Hepatocyte (in vitro differentiated cells): ENCODE measurements around the gene LDLRAD4. TPM values are rescaled to one million over a fixed set of nuclear protein-coding genes. Genes with fewer than 3 reads are reported as not detected.

Experiments used
- DNase-seq: peaks from one replicate; pipeline ENCODE4 v3.0.0-alpha.2; 2016; ENCODE audit warnings: low spot score
- H2AFZ ChIP-seq: fragments of 200-600 bp; sonication (generic); 2 replicates; pipeline ENCODE4 v1.6.0; 2016; ENCODE audit warnings: antibody characterized with exemption, mild to moderate bottlenecking
- H3K27ac ChIP-seq: fragments of 200-600 bp; sonication (generic); 2 replicates; pipeline ENCODE4 v1.5.1; 2016; ENCODE audit warnings: mild to moderate bottlenecking
- H3K27me3 ChIP-seq: fragments of 200-600 bp; sonication (generic); 2 replicates; pipeline ENCODE4 v1.6.1; 2016
- H3K36me3 ChIP-seq: fragments of 200-600 bp; sonication (generic); replicated peaks from 2 replicates; pipeline ENCODE4 v1.5.1; 2016; ENCODE audit warnings: low read depth; ENCODE audit not compliant: insufficient read depth
- H3K4me1 ChIP-seq: fragments of 200-600 bp; sonication (generic); 2 replicates; pipeline ENCODE4 v1.5.1; 2016; ENCODE audit warnings: mild to moderate bottlenecking, moderate library complexity; ENCODE audit not compliant: insufficient read depth
- H3K4me2 ChIP-seq: fragments of 200-600 bp; sonication (generic); 2 replicates; pipeline ENCODE4 v1.6.0; 2016
- H3K4me3 ChIP-seq: fragments of 200-600 bp; sonication (generic); 2 replicates; pipeline ENCODE4 v1.5.1; 2016; ENCODE audit warnings: mild to moderate bottlenecking
- H3K79me2 ChIP-seq: fragments of 200-600 bp; sonication (generic); 2 replicates; pipeline ENCODE4 v1.6.0; 2017; ENCODE audit warnings: mild to moderate bottlenecking
- H3K9me2 ChIP-seq: fragments of 200-600 bp; sonication (generic); replicated peaks from 2 replicates; pipeline ENCODE4 v1.6.0; 2017; ENCODE audit warnings: mild to moderate bottlenecking; ENCODE audit not compliant: insufficient read depth
- H3K9me3 ChIP-seq: fragments of 200-600 bp; sonication (generic); 2 replicates; pipeline ENCODE4 v1.5.1; 2016; ENCODE audit warnings: low read depth, mild to moderate bottlenecking
- H4K20me1 ChIP-seq: fragments of 200-600 bp; sonication (generic); 2 replicates; pipeline ENCODE4 v1.6.0; 2016; ENCODE audit warnings: mild to moderate bottlenecking; ENCODE audit not compliant: insufficient read depth, poor library complexity, severe bottlenecking
- CTCF ChIP-seq: fragments of 200-600 bp; sonication (generic); IDR thresholded peaks from 2 replicates; pipeline ENCODE4 v1.5.1; 2016; ENCODE audit warnings: antibody characterized with exemption, mild to moderate bottlenecking; ENCODE audit not compliant: poor library complexity
- EZH2 ChIP-seq: fragments of 200-600 bp; sonication (generic); IDR thresholded peaks from 2 replicates; pipeline ENCODE4 v1.6.1; 2016; ENCODE audit warnings: antibody characterized with exemption, mild to moderate bottlenecking, borderline replicate concordance
- EZH2phosphoT487 ChIP-seq: fragments of 200-600 bp; sonication (generic); IDR thresholded peaks from one replicate; pipeline ENCODE4 v1.6.1; 2018; ENCODE audit warnings: antibody characterized with exemption, mild to moderate bottlenecking, low read depth, moderate library complexity; ENCODE audit not compliant: unreplicated experiment, severe bottlenecking
- WGBS: methylation state at CpG from one replicate; pipeline ENCODE4 v1.1.6; 2016; ENCODE audit warnings: low lambda C conversion rate; ENCODE audit errors: missing lambda C conversion rate; 5-methylcytosine and 5-hydroxymethylcytosine counted together
- polyA plus RNA-seq: library from polyadenylated mRNA; unstranded; fragments of >200 nt; fragmentation: Nextera tagmentation; extraction: Ambion mirVana; gene quantifications from 2 replicates; pipeline ENCODE4 v1.2.1, GENCODE V29; 2016
- total RNA-seq: library from RNA; depleted of rRNA; stranded (reverse); fragments of >200 nt; gene quantifications from 2 replicates; pipeline ENCODE4 v1.2.3, GENCODE V29; 2014

LDLRAD4 gene
- total and polyA plus RNA-seq, 2 experiments from 2014 or later: 15.1 to 29.0 TPM

GRCh38 chr18:13409026-13409425 lies 190.5 kb downstream of the LDLRAD4 start:
- Histone ChIP-seq H3K9me2 (no peaks in the 10 kb centered on the region), H3K36me3 (no peaks in the 10 kb centered on the region), H3K4me2 (no peak overlapping the region), H3K9me3 (no peaks in the 10 kb centered on the region), H3K27ac (no peak overlapping the region), H2AFZ (no peak overlapping the region), H3K4me1 (no peaks in the 10 kb centered on the region), H3K27me3 (no peaks in the 10 kb centered on the region), H3K79me2 (no peaks in the 10 kb centered on the region), H3K4me3 (no peak overlapping the region), H4K20me1 (no peaks in the 10 kb centered on the region)
- WGBS: 100% methylated on average over 1 of the region's 1 CpG
- DNase-seq: no peak
- TF ChIP-seq CTCF: no peak
- no peak for TF ChIP-seq EZH2
- no peak for TF ChIP-seq EZH2phosphoT487

GRCh38 chr18:13409997-13410396 lies 191.4 kb downstream of the LDLRAD4 start:
- no peak for DNase-seq
- H4K20me1 ChIP-seq: no peaks in the 10 kb centered on the region
- TF ChIP-seq EZH2: no peak
- TF ChIP-seq CTCF: no peak
- no peak for TF ChIP-seq EZH2phosphoT487

GRCh38 chr18:13410471-13410870 lies 191.9 kb downstream of the LDLRAD4 start:
- Histone ChIP-seq H3K4me1 (no peaks in the 10 kb centered on the region), H3K4me3 (no peak overlapping the region), H3K27me3 (no peaks in the 10 kb centered on the region), H3K9me3 (no peaks in the 10 kb centered on the region), H3K4me2 (no peak overlapping the region), H4K20me1 (no peaks in the 10 kb centered on the region), H3K79me2 (no peaks in the 10 kb centered on the region), H3K27ac (no peak overlapping the region), H2AFZ (no peak overlapping the region), H3K9me2 (no peaks in the 10 kb centered on the region), H3K36me3 (no peaks in the 10 kb centered on the region)
- no peak for TF ChIP-seq EZH2phosphoT487
- no peak for TF ChIP-seq CTCF
- TF ChIP-seq EZH2: no peak
- DNase-seq: no peak

More at GRCh38 chr18:13409997-13410396, 191.4 kb downstream of the LDLRAD4 start:
- WGBS: 90% methylated on average over 11 of the region's 11 CpGs
- Histone ChIP-seq H3K9me3 (no peaks in the 10 kb centered on the region), H2AFZ (no peak overlapping the region), H3K9me2 (no peaks in the 10 kb centered on the region), H3K79me2 (no peaks in the 10 kb centered on the region), H3K4me1 (no peaks in the 10 kb centered on the region), H3K4me2 (no peak overlapping the region), H3K27ac (no peak overlapping the region), H3K36me3 (no peaks in the 10 kb centered on the region), H3K27me3 (no peaks in the 10 kb centered on the region), H3K4me3 (no peak overlapping the region)

- Histone ChIP-seq H3K36me3 (no peaks in the 10 kb centered on the region), H3K4me3 (no peak overlapping the region), H3K27ac (no peak overlapping the region), H3K4me2 (no peak overlapping the region), H3K9me3 (no peaks in the 10 kb centered on the region), H4K20me1 (no peaks in the 10 kb centered on the region), H3K79me2 (no peaks in the 10 kb centered on the region), H2AFZ (no peak overlapping the region), H3K4me1 (no peaks in the 10 kb centered on the region), H3K27me3 (no peaks in the 10 kb centered on the region), H3K9me2 (no peaks in the 10 kb centered on the region)
- no peak for DNase-seq
- TF ChIP-seq EZH2phosphoT487 (no peak), CTCF (no peak), EZH2 (no peak)
- 94% methylated on average over 1 of the region's 1 CpG for WGBS
Observed at GRCh38 chr18:13412017-13412416, 193.5 kb downstream of the LDLRAD4 start.
